Kidney capillary endothelial cell (primary cell): ENCODE data around the gene IDUA.
"Not testable (repeated sequence)": the region's sequence is repeated elsewhere in the genome, so short reads cannot be mapped to it uniquely, and the experiment has no call there.

Experiments
- DNase-seq: peaks from one replicate; pipeline ENCODE4 v3.0.0-alpha.2; 2018; ENCODE audit warnings: low spot score

Gene IDUA

DNA sequence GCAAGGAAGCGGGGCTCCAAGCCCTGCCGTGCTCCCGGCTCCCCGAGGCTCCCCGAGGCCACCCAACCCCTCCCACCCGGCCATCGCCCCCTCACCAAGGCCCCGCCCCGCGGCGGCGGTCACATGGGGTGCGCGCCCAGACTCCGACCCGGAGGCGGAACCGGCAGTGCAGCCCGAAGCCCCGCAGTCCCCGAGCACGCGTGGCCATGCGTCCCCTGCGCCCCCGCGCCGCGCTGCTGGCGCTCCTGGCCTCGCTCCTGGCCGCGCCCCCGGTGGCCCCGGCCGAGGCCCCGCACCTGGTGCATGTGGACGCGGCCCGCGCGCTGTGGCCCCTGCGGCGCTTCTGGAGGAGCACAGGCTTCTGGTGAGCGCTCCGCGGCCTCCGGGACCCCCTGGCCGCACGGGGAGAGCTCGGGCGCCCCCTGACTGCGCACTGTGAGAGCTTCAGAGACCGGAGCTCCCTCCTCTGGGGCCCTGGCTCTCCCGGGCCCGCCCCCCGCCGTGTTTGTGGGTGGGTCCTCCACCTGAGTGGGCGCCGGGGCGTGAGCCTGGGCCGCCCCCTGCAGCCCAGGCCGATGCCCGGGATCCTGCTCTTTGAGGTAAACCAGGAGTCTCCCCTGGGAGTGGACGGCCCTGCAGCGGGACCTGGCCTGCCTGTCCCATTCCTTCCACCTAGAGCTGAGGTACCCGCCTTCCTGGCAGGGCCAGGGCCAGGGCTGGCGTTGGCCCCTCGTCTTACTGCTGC lies at the start of gene IDUA:
Gene IDUA, plus strand, starts transcription at position 166 of the 745 bp plus-strand sequence. Its CDS starts 41 bp downstream, at position 207.
- DNase-seq = no peak

DNA sequence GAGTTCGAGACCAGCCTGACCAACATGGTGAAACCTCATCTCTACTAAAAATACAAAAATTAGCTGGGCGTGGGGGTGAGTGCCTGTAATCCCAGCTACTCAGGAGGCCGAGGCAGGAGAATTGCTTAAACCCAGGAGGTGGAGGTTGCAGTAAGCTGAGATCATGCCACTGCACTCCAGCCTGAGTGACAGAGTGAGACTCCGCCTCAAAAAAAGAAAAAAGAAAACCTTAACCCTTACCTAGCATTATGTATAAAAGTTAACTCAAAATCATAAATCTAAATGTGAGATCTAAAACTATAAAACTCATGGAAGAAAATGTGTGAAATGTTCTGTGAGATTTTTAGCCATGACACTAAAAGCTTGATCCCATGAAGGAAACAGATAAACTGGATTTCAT lies 47.3 kb upstream of the IDUA start:
- DNase-seq = not testable (repeated sequence)

DNA sequence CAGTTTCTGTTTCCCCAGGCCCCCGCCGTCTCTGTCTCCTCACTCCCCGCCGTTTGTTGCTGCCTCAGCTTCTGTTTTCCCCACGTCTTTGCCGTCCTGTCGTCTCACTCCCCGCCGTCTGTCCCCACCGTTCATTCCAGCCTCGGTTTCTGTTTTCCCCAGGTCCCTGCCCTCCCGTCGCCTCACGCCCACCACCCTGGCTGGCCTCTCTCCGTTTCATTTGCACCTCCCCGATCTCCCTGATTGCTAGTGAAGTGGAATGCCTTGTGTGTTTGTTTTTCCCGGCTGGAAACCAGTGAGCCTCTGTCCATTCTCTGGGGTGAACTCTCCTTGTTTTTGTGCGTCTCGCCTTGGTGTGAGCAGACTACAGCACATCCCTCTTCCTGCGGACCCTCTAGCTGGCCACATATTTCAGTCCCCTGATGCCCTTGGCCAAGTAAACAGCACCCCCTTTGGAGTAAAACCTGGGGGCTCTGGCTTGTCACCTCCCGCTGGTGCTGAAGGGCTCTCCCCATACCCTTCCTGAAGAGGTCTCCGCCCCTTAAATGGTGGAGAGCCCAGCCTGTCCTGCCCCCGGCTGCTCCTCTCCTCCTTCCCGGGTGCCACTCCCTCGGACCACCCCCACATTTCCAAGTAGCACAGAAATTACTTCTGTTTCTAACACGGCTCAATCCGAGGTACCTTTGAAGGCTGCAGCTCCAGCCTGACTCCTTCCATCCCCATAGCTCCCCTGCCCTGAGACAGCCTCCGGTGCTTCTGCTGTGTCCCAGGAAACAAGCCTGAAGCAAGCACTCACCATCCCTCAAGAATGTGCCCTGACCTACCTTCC lies 41.4 kb upstream of the IDUA start:
- no peak for DNase-seq

DNA sequence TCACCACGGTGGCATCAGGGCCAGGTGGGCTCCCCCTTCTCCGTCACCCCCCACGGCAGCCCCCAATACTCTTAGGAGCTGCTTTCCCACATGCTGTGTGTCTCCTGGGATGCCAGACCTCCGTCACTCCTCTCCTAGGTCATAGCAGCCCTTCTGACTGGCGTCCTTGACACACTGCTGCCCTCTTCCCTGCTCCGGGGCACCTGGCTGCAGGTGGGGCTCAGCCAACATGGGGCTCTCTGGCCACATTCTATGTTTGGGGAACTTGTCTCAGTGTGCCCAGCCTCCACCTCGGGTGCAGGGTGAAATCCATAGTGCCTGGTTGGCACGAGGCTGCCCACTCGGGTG lies 40.8 kb upstream of the IDUA start:
- no peak for DNase-seq

GRCh38 chr4:946517-947471 lies 40.0 kb upstream of the IDUA start:
- no peak for DNase-seq

DNA sequence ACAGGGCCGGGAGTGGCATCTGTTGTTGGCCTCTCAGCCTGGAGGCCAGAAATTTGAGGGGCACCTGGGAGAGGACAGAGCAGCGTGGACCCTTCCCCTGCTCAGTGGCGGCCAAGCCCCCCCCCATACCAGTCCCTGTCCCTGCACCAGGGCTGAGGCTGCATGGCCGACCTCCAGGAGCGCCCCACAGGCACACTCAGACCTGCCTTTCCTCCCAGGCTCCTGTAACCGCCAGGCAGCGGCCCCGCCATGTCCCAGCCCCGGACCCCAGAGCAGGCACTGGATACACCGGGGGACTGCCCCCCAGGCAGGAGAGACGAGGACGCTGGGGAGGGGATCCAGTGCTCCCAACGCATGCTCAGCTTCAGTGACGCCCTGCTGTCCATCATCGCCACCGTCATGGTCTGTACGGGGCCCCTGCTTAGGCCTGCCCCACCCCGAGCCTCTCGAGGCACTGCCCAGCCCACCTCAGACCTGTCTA lies 39.3 kb upstream of the IDUA start:
- DNase-seq = no peak

- no peak for DNase-seq
These were observed 38.5 kb upstream of the IDUA start for GRCh38 chr4:948101-948935.

GRCh38 chr4:948936-949300 lies 37.9 kb upstream of the IDUA start:
- DNase-seq = no peak

DNA sequence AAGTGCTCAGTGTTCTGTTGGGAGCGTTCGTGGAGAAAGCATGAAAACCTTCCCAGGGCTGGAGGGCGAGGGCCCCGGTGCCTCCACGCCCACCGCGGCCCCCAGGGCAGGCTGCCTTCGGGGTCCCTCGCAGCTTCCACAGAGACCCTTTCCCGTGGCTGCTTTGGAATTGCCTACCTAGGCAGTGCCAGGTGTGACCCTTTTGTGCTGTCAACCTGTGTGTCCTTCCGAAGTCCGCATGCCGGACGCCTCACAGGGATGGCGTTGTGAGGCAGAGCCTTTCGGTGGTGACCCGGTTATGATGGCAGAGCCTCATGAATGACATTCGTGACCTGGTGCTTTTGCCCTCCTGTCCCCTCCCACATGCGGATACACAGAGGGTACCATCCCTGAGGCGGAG lies 37.2 kb upstream of the IDUA start:
- no peak for DNase-seq

- DNase-seq = no peak
These were observed 36.5 kb upstream of the IDUA start for GRCh38 chr4:950136-951020.

DNA sequence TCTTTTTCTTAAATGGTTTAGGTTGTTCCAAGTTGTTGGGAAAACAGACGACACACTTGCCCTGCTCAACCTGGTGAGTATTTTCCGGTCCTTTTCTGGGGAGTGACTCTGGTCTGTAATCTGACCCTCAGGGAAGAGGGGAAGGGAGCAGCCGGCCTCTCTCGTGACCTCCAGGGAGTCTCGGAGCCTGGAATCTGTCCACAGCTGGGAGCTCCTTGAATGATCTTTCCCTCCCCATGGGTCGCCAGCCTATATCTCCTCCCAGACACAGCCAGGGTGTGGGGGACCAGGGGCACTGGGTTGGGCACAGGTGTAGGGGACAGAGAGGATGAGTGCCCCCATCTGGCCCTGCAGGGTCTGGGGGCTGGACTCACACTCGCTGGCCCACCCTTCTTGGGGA lies 35.7 kb upstream of the IDUA start:
- DNase-seq = no peak

- no peak for DNase-seq
These were observed 35.0 kb upstream of the IDUA start for GRCh38 chr4:951594-952468.

- DNase-seq = no peak
These were observed 33.8 kb upstream of the IDUA start for GRCh38 chr4:952881-953573.

GRCh38 chr4:953574-953915 lies 33.3 kb upstream of the IDUA start:
- DNase-seq = no peak

- no peak for DNase-seq
These were observed 32.4 kb upstream of the IDUA start for GRCh38 chr4:954211-955020.

- no peak for DNase-seq
These were observed 31.5 kb upstream of the IDUA start for GRCh38 chr4:955161-955921.

- DNase-seq = no peak
These were observed 30.9 kb upstream of the IDUA start for GRCh38 chr4:955931-956381.
